DMS53 treated with DMSO at 0.1 percent for 48 hours (cell line): ENCODE results near the gene ACTL8.

Experiments
- DNase-seq: peaks from one replicate; lab custom pipeline; 2025; ENCODE audit not compliant: unreplicated experiment; lab: John Stamatoyannopoulos, UW

The ACTL8 gene, protein sequence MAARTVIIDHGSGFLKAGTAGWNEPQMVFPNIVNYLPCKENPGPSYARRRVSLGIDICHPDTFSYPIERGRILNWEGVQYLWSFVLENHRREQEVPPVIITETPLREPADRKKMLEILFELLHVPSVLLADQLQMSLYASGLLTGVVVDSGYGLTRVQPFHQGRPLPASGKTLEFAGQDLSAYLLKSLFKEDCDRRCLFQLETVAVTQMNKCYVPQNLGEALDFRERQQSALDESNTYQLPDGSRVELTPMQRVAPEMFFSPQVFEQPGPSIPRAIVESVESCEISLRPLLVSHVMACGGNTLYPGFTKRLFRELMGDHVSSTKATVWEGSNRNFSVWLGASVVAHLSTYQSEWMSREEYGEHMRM

DNA sequence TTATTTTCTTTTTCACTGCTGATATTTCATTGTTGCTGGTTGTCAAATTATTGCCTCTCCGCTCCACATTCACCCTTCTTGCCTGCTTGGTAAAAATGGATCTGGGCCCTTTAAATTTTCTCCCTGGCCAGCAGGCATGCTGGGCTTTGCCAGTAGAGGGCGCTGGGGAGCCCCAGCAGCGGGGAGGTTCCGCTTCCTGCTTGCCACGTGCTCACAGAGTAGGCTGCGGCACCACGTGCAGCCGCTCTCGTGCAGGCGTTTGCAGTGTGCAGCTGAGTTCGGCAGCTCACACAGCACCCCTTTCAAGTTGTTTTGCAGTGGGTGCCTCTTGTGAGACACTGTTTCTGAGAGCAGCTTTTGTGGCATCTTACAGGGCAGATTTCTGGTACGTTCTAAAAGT, at the start of gene ACTL8:
ACTL8 (plus strand) TSS at position 214 of the 400 bp plus-strand sequence. CDS start 67,676 bp downstream, outside the sequence.
- DNase-seq: no peak

DNA sequence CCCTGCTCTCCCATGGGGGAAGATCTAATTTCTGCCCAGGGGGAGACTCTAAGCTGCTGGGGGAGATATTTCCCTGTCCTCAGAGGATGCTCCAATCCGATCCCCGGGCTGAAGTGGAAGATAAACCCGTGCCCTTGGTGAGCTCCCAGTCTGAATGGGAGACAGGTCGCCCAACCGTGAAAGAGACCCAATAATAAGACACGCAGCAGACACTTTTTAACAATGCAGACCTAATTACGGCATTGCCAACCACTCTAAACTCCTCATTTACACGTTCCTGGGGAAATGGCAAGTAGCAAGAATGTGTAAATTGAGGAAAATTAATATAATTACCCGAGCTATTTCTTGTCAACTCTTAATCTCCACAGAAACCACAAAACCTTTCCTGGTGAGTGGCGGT, 48.7 kb upstream of the ACTL8 start:
- DNase-seq: no peak

DNA sequence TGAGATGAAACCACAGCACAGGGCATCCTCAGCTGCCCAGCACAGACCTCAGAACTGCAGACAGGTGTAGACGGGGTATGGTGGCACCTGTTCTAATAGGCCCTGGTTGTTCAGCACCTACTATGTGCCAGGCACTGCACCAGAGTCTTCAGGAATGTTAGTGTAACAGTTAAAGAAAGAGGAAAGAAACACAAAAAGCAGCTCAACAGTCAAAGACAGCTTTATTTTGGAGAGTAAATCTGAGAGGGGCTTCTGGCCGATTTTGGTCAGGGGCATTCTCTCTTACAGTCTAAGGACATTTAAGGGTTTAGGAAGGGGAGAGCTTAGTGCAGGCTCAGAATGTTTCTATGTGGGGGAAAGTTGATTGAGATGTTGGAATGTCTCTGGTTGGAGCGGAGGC, 45.2 kb upstream of the ACTL8 start:
- no peak for DNase-seq

DNA sequence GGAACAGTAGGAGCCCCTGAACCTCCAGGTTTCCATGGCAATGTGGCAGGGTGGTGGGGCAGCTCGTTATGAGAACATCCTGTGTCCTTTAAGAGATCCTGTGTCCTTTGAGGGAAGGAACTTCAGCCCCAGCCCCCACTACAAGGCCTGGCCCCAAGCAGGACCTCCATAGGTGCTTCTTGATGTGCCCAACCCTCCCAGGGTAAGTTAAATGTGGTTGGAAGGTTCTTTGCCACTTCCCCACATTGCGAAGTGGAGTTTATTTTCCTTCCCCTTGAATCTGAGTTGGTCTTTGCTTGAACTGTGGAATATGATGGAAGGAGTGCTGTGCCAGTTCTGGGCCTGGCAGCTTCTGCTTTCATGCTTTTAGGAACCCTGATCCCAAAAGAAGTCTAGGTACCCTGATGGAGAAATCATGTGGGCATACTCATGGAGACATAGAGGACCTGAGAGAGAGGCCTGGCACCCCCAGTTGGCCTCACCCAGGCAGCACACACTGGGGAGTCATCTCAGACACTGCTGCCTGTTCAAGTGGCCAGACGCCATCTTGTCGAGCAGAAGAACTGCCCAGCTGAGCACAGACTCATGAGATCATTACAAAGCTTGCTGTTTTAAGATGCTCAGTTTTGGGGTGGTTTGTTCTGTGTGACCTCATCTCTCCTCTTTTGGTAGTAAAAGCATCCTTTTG, 44.1 kb upstream of the ACTL8 start:
- no peak for DNase-seq

DNA sequence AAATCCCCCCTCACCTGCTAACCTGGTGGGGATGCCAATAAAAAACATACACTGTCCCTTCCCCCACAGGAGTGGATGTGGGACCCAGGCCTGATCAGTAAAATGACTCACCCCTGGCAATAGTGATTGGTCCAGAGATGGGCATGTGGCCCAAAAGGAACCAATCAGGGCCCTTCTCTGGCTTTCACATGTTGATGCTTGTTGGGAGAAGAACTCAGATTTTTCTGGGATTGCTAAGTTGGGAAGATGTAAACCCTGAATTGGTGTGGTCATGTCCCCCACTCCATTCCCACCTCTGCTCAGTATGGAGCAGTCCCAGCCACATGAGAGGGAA, 43.6 kb upstream of the ACTL8 start:
- DNase-seq: no peak

DNA sequence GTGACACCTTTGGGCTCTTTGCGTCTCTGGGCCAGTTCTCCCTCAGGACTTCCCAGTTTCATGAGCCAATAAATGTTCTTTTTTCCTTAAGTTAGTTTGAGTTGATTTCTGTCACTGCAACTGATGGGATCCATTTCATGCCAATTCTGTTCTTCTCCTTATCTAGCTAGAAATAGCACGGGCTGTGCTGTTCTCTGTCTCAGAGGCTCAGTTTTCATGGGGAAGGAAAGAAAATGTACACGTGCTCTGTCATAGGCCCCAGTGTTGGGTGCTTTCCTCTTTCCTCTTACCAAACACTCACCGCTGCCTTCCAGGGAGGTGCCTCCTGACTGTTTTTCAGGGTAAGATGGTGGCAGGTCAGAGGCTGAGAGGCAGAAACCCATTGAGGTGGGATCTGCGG, 43.2 kb upstream of the ACTL8 start:
- DNase-seq: no peak

DNA sequence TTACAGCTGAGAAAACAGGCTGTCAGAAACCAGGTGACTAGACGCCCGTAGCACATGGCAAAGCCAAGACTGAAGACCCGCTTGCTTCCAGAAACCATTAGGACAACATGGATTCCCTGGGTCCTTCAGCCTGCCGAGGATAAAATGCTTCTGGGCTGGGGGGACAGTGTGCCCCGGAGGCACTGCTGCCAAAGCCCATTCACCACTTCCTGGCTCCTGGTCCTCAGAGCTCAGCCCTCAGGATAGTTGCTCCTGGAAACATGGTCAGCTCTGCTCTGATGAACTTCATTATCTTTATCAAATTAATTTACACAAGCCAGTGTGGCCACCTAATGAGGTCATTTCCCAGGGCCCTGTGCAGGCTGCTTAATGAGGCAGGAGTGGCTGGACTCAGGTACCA, 41.1 kb upstream of the ACTL8 start:
- DNase-seq: no peak

DNA sequence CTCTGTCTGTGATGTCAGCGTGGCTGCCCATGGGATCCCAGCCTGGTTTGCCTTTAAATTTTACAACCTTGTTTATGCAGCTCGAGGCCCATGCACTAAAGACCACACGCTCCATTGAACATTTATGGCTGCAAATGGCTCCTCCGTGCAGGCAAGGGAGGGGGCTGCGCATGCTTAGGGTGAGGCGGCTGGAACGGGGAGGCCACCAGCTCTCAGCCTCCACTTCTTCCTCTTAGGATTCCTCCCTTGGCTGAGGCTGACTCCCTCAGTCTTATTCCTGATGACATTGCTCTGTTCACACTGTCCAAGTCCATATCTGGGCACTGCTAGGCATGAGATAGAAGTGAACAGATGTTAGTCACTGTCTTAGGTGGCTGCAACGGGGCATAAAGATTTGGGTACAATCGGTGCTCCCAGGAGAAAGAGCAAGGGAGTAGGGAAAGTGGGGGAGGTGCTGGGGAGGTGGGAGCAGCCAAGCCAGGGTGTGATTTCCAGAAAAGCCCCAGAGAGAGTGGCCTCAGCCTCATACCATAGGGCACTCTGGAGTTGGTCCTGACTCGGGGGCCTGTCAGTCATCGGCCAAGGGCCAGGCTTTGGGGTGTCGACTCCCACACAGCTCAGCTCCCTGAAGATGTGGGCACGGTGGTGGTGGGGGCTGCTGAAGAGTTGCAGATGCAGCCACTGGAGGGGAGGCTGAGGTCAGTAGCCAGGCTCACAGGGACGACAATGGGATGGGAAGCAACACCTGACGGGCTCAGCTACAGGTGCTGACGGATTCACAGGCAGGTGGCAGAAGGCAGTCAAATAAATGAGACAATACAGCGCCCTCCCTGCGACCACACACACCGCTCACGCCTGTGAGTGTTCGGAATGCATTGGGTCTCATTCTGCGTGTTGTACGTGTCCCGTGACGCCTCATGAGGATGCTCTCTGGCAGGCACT, 37.3 kb upstream of the ACTL8 start:
- DNase-seq: no peak

DNA sequence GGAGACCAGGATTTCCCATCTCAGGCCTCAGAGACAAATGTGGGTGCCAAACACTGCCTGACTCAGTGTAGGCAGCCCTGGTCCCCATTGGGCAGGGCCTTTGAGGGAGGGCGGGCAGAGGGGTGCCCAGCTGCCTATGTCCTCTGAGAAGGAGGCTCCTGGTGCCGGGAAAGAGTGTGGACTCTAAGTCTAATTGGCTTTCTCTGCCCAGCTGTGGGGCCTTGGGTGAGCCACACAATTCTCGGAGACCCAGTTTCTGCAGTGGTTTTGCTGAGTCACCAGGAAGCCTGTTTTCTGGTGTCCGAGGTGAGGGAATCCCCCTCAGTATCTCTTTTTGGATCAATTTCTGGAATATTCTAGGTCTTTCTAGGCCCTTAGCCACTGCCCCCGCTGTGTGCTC, 35.3 kb upstream of the ACTL8 start:
- DNase-seq: no peak

DNA sequence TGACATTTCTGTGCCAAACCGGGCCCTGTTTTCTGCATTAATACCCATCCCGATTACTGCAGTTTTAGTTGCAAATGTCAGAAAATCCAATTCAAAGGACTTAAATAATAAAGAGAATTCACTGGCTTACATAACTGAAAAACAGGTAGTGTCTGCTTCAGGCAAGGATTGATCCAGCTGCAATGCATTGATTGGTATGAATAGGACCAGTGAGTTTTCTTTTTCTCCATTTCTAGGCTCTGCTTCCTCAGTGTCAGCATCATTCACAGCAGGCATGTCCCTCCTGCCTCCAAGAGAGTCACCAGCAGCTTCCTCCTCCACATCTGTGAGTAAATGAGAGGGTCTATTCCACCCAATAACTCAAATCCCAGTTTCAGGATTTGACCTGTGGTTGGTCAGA, 33.7 kb upstream of the ACTL8 start:
- DNase-seq: no peak

DNA sequence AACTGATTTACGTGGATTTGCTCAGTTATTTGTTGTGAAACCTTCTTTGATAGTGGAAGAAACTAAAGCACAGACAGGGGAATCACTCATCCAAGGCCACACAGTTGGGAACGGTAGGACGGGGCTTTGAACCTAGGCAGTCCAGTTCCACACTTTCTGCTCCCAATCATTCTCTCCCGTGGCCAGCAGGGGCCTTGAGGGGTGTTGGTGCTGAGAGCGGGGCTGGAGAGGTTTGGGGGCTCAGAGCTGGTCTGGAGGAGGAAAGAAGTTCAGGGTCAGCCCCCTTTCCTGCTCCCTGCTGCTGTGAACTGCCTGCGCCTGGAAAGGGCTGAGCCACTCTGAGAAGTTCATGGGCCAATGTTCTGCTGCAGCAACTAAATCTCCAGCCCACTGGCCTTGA, 31.4 kb upstream of the ACTL8 start:
- no peak for DNase-seq

DNA sequence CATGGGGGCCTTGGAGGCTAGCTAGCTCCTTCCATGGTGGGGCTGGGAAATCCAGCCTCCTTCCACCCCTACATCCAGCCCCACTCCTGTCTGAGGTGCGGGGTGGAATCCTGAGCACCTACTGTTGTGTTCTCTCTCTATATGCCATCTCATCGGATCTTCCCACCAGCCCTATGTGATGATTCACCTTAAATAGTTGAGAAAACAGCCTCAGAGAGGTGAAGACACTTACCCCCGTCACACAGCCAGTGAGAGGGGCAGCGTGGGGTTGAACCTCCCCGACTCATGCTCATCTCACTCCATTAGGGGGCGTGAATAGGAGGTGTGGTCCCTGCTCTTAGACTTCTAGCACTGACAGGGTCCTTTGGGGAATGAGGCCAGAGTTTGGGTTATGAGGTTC, 31.0 kb upstream of the ACTL8 start:
- no peak for DNase-seq

DNA sequence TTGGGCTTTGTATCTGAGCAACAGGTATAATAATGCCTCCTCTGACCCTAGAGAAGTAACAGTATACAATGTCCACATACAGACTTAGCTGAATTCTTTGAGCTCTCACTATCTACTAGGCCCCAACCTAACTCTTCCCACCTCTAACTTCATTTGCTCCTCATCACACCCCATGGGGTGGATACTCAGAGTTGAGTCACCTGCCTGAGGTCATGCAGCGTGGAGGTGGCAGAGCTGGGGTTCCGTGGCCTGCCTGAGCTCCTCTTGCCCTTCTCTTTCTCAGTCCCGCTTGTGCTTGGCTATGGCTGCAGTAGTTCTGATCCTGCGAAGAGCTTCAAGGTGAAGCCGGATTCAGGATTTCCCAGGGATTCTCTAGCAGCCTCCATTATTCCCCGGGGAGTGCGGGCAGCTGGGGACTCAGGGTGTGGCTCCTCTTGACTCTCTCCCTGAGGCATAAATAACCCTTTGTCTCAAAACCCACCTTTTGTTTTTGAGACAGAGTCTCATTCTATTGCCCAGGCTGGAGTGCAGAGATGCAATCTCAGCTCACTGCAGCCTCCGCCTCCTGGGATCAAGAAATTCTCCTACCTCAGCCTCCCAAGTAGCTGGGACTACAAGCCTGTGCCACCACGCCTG, 29.9 kb upstream of the ACTL8 start:
- no peak for DNase-seq

DNA sequence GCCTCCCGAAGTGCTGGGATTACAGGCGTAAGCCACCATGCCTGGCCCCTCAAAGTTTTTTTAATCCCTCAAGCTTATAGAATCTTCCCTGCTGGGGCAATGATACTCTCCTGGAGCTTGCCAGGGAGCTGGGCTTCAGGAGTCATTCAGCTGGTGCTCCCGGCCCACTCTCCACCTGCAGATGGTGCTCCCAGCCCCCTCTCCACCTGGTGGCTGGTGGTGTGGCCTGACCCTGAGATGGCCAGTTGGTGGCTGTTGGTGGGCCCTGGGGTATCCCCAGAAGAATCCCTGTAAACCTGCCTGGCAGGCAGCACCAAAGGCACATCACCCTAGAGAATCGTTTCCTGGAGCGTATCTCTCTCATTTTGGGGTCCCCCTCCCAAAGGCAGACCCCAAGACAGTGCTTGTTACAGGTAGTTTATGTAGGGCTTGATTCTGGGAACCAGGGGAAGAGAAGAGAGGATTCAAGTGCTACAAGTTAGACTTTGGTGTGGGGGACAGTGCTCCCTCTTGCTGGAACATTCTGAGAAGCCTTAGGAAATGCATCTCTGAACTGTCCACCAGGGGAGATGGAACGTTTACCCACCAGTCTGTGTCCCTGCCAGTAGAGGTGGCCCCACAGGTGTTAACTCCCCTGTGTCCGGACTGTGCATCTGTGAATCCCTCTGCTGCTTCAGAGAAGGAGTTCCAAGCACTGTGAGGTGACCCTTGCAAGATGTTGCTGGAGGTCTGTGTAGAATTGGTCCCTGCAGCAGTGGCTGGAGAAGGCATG, 29.1 kb upstream of the ACTL8 start:
- DNase-seq: no peak

DNA sequence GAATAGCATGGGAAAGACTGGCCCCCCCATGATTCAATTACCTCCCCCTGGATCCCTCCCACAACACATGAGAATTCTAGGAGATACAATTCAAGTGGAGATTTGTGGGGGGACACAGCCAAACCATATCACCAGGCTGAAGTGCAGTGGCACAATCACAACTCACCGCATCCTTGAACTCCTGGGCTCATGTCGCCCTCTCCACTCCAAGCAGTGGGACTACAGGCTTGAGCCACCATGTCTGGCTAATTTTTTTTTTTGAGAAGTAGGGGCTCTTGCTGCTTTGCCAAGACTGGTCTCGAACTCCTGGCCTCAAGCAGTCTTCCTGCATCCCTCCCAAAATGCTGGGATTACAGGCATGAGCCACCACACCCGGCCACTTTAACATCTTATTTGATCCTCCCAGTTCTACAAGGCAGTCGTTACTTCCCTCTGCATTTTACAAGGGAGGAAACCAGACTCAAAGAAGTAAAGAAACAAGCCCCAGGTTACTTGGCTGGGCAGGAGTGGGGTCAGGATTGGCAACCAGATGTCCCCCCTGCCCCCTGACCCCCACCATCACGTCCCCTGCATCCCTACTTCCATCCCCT, 26.9 kb upstream of the ACTL8 start:
- DNase-seq: no peak

DNA sequence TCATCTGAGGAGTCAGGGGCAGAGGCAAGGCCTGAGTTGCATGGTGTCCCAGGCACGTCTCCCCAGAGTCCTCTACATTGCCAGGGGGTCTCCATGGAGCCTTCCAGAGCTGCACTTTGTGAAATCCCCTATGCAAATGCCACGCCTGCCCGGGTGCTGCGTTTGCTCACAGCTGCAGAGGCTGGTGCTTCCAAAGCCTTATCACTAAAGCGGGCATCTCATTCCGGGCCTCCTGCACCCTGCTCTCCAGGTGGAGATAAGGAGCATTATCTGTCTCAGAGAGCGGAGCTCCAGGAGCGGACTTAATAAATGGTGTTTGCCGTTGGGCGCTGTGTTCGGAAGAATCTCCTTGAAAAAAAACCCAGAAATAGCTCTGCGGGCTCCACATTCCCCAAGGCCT, 25.9 kb upstream of the ACTL8 start:
- no peak for DNase-seq

DNA sequence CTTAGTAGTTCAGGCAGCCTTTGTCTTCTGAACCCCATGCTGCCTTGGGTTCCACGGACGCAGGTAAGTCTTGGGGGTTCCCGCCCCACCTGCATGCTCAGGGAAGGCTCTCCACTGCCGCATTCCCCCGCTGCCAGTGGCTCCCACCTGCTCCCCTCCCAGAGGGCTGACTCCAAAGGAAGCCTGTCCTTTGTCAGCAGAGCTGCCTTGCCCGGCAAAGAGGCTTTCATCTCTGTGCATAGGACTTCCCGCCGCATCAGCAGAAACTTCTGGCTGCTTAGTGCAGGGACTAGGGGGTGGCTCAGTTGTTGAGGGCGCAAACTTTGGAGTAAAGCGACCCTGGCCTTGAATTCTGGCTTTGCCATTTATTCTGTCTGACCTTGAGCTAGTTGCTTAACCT, 25.2 kb upstream of the ACTL8 start:
- no peak for DNase-seq

DNA sequence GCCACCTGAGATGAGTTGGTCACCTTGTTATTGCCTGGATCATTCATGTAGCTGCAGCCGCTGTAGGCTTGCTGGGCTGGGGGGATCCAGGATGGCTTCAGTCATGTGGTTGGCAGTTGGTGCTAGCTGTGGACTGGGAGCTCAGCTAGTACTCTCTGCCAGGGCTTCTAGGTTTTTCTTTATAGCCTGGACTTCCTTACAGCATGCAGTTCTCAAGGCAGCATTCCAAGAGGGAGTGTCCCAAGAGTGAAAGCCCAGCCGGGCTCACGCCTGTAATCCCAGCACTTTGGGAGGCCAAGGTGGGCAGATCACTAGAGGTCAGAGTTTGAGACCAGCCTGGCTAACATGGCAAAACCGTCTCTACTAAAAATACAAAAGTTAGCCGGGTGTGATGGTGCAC, 23.7 kb upstream of the ACTL8 start:
- no peak for DNase-seq

DNA sequence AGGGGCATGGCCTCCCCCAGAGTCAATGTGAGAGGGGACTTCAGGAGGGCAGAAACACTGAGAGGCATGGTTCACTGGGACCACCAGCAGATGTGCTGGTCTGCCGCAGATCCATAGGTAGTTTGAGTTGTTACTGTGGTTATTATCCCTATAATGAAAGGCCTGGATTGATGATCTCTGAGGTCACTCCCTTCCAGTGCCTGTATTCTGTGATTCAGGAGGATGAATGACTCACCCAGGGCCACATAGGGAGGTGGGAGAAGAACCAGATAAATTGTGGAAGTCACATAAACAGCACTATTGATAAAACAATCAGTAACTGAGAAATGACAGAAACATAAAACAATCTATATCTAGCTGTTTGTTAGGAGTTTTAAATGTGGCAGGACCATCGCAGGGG, 22.7 kb upstream of the ACTL8 start:
- DNase-seq: no peak

DNA sequence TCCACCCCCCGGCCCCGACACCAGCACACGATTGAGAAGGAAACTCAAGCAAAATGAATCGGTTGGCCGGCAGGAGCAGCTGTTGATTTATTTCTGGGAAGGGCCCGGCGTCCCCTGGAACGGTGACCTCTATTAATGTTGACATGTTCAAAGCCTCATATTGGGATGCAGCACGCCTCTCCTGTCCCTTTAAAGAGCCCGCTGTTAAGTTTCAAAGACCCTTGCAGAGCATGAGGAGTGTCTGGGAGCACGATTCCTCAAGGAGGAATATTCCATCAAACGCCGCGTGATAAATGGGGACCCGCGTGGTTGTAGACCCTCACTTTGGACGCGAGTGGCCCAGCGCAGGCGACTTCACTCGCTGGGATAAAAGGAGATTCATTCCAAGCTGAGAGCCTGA, 21.5 kb upstream of the ACTL8 start:
- no peak for DNase-seq
